ENCODE measurements around the gene PLEKHJ1.

DNA sequence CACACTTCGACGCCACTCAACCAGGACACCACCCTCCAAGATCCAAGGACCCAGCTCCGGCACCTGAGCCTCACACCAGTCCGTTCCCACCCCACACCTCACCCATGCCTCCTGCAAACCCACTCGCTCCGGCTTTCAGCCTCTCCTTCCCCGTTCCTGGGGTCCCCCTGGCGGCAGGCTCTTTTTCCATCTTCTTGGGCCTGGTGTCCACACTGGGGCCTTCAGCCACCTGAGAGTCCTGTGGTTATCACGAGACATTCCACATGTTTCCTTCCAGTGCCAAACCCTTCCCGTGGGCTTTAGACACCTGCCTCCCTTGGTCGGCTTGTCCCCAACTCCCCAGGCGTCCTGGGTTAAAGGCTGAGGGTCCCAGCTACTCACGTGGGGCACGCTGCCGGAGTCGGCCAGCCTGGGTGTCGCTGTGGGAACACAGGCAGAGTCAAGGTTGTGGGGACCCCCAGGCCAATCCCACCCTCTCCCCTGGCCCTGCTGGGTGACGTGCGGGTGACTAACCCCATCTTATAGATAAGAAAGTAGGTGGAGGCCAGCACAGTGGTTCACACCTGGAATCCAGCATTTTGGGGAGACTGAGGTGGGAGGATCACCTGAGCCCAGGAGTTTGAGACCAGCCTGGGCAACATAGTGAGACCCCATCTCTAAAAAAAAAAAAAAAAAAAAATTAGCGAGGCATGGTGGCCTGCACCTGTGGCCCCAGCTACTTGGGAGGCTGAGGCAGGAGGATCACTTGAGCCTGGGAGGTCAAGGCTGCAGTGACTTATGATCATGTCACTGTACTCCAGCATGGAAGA is 18.1 kb upstream of the PLEKHJ1 start:
- TF ChIP-seq EP300 (IDR thresholded peaks at IDR 0.05) (no peak), NR3C1 (IDR thresholded peaks at IDR 0.05) (no peak), MYC (IDR thresholded peaks at IDR 0.05; ENCODE audit: borderline replicate concordance, low read length) (no peak), POLR2A (IDR thresholded peaks at IDR 0.05; ENCODE audit: low read length) (no peak), RCOR1 (IDR thresholded peaks at IDR 0.05; ENCODE audit: low read depth, low read length) (no peak), TFCP2L1 (CRISPR knock-in tag; IDR thresholded peaks at IDR 0.05) (no peak), ZNF302 (CRISPR knock-in tag; IDR thresholded peaks at IDR 0.05) (no peak), CHD4 (IDR thresholded peaks at IDR 0.05; ENCODE audit: borderline replicate concordance) (no peak), RARB (CRISPR knock-in tag; IDR thresholded peaks at IDR 0.05) (no peak), BHLHE40 (IDR thresholded peaks at IDR 0.05; ENCODE audit: low read depth, low read length) (no peak)
- TF ChIP-seq, protein P1, sequence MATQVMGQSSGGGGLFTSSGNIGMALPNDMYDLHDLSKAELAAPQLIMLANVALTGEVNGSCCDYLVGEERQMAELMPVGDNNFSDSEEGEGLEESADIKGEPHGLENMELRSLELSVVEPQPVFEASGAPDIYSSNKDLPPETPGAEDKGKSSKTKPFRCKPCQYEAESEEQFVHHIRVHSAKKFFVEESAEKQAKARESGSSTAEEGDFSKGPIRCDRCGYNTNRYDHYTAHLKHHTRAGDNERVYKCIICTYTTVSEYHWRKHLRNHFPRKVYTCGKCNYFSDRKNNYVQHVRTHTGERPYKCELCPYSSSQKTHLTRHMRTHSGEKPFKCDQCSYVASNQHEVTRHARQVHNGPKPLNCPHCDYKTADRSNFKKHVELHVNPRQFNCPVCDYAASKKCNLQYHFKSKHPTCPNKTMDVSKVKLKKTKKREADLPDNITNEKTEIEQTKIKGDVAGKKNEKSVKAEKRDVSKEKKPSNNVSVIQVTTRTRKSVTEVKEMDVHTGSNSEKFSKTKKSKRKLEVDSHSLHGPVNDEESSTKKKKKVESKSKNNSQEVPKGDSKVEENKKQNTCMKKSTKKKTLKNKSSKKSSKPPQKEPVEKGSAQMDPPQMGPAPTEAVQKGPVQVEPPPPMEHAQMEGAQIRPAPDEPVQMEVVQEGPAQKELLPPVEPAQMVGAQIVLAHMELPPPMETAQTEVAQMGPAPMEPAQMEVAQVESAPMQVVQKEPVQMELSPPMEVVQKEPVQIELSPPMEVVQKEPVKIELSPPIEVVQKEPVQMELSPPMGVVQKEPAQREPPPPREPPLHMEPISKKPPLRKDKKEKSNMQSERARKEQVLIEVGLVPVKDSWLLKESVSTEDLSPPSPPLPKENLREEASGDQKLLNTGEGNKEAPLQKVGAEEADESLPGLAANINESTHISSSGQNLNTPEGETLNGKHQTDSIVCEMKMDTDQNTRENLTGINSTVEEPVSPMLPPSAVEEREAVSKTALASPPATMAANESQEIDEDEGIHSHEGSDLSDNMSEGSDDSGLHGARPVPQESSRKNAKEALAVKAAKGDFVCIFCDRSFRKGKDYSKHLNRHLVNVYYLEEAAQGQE (IDR thresholded peaks at IDR 0.05): no peak
- TF ChIP-seq, protein P2, sequence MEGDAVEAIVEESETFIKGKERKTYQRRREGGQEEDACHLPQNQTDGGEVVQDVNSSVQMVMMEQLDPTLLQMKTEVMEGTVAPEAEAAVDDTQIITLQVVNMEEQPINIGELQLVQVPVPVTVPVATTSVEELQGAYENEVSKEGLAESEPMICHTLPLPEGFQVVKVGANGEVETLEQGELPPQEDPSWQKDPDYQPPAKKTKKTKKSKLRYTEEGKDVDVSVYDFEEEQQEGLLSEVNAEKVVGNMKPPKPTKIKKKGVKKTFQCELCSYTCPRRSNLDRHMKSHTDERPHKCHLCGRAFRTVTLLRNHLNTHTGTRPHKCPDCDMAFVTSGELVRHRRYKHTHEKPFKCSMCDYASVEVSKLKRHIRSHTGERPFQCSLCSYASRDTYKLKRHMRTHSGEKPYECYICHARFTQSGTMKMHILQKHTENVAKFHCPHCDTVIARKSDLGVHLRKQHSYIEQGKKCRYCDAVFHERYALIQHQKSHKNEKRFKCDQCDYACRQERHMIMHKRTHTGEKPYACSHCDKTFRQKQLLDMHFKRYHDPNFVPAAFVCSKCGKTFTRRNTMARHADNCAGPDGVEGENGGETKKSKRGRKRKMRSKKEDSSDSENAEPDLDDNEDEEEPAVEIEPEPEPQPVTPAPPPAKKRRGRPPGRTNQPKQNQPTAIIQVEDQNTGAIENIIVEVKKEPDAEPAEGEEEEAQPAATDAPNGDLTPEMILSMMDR (IDR thresholded peaks at IDR 0.05): no peak
- TF ChIP-seq, protein P3, sequence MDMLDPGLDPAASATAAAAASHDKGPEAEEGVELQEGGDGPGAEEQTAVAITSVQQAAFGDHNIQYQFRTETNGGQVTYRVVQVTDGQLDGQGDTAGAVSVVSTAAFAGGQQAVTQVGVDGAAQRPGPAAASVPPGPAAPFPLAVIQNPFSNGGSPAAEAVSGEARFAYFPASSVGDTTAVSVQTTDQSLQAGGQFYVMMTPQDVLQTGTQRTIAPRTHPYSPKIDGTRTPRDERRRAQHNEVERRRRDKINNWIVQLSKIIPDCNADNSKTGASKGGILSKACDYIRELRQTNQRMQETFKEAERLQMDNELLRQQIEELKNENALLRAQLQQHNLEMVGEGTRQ (IDR thresholded peaks at IDR 0.05): no peak
- TF ChIP-seq, protein P4, sequence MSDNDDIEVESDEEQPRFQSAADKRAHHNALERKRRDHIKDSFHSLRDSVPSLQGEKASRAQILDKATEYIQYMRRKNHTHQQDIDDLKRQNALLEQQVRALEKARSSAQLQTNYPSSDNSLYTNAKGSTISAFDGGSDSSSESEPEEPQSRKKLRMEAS (IDR thresholded peaks at IDR 0.05): no peak

All from A549 (cell line).